ENCODE results near the gene GNAT3.
A peak's percentile ranks its signal among the peaks of the same experiment; 100 is the strongest.

The GNAT3 gene

DNA sequence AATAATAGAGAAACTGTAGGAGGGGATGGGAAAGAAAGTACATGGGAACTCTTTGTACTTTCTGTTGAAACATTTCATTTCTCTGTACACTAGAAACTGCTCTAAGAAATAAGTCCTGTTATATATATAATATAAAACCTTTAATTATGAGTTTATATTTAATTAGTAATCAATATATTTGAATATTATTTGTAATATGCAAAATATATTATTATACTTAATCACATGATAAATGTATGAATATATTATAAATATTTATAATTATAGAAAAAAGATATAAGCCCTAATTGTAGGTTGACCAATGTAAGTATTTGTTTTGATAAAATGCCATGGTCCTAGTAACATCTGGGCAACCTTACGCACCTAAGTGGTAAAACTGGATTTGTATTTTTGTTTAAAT, 51.0 kb downstream of the GNAT3 start:
- no peak for DNase-seq

GRCh38 chr7:80459776-80460510, 51.9 kb downstream of the GNAT3 start:
- no peak for DNase-seq

DNA sequence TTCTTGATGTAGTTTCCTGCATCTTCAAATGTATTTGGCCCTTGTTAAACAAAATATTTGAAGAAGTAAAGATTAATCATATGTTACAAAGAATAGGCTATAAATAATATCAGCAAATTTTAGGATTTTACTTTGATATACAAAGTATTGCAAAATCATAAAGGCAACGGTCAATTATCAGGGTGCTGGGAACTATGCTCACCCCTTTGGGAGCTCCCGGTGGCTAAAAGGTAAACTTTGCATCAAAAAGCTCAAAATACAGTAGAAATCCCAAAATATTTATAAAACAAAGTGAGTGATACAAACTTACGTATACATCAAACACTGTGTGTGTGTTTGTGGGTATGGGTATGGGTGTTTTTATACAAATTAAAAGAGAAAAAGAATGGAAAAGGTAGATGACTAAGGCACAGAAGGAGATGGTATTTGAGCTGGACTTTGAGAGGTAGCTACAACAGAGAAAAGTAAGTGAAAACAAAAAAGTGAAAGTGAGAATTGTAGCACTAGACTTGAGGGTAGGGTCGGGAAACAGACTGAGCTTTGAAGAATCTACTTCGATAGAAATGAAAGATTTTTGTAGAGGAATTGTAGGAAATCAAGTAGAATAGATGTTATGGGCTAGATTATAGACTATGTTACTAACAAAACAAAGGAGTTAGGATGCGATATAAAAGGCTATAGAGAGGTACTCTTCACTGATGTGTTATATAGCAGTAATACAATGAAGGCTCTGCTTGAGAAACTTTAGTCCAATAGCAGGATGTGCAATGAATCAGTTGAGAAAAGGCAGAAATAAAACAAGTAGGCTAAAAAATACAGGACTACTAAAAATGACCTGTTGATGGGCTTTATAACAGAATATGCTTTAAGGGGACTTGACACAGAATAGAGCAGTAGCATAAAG, 52.8 kb downstream of the GNAT3 start:
- DNase-seq, result no peak

DNA sequence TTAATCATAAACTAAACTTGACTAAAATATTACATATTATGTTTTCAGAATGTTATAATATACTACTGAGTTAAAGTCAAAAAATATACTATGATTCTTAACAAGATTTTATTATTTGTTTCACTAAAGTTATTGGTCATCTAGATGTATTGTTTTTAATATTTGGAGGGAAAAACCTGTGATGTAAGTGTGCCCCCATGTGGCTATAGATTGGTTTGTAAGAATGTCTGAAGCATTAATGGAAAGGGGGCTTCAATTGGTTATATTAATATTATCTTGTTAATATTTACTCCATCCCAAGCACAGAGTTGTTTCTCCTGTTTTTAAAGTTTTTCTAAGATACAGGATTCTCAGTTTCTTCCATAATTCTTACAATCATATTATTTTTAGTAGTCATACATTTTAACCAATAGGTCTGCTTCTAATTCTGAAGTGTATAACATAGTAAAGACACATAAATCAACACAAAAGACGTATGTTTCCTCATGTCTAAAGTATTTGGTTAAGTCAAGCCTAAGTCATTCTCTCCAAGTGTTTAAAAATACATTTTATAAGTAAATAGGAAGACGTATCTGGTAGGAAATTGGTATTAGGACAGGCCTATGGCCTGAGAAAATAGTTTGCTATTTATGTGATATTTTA, 58.0 kb downstream of the GNAT3 start:
- peak; percentile 70 for DNase-seq

DNA sequence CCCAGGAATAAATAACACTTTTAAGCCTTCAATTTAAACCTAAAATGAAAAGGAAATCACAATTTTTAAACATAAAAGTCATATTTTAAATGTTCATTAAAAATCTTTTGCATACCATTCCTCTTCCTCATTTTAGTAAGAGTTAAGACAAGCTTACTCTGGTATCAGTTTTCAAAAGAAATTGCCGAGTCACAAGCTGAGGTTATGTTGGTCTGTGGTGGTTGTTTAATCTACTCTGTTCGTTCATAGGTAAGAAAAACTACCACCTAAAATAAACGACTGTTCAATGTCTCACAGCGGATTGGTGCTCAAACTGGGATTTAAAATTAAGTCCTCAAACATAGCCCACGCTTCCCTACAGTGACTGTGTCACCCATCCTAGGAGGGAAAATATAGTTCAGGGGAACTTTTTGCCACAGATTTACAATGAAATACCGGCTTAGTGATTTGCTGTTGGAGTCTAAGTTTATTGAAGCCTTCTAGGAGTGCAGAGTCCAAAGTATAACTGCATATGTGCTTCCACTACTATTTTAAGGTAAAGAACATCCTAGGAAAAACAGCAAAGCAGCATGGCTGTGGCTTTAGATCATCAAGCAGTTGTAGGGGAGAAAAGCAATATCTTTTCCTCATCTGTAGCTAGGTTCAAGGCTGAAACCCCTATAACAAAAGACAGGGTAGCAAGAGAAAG, 61.1 kb downstream of the GNAT3 start:
- peak; percentile 64 for DNase-seq

DNA sequence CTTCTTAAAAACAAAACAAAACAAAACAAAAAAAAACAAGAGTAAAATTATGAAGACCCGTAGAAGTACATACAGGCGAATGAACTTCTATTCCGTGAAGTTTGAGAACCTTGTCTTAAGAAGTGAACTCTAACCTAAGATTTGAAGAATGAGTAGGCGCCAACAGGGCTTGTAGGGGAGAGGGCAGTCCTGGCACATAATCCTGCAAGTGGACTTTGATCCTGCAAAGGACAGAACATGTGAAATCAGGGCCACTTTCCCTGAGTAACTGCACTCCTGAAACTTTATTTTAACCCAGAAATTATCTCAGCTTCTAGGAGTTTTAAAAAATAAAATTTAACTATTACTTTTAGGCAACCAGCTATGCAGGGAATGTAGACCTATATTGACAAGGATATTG, 62.0 kb downstream of the GNAT3 start:
- no peak for DNase-seq

GRCh38 chr7:80445351-80445750, 66.5 kb downstream of the GNAT3 start:
- no peak for DNase-seq

DNA sequence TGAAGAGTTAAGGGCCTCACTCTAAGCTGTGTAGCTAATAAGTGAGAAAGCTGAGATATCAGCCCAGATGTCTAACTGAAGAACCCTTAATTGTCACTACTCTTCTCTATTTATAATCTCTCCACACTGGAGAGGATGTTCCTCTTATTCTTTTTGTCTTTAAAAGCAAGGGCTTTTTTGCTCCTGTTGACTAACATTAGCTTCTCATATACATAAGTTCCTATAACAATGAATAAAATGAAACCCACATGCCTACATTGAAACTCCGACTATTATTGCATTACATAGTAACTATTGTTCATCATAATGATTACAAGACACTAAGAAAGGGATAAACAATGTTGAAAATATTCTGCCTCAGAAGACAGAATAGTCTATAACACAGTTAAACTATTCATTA, 67.1 kb downstream of the GNAT3 start:
- no peak for DNase-seq

DNA sequence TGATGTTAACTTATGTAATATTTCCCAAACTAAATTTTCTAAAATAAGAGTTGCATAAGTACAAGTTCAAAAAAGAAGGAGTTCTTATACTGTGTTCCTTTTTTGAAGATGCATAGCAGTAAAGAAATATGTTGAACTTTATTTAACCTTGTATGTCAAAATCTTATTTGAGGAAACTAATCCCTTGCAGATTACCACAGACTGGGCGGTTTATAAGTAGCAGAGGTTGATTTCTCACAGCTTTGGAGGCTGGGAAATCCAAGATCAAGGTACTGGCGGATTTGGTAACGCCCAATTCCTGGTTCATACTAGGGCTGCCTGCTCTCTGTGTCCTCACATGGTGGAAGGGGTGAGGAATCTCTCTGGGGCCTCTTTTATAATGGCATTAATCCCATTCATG, 68.5 kb downstream of the GNAT3 start:
- DNase-seq, result no peak

DNA sequence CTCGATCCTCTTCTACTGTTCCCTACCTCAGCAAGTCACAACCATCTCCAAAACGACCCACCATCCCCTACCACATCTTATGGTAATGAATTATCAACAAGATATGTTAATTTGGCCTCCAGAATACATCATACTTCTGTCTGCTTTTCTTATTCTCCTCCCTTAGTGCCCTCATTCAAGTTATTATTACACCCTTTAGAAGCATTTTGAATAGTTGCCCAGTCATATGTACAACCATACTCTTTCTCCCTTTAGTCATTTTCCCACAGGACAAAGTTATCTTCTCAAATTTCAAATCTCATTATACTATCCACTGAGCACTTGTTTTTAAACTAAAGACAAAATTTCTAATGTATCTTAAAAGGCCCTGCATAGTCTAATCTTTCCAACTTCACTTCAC, 71.0 kb downstream of the GNAT3 start:
- DNase-seq, result no peak

GRCh38 chr7:80439894-80440821, 71.7 kb downstream of the GNAT3 start:
- DNase-seq, result no peak

- no peak for DNase-seq
Observed at GRCh38 chr7:80435521-80435920, 76.3 kb downstream of the GNAT3 start.

GRCh38 chr7:80434047-80434446, 77.8 kb downstream of the GNAT3 start:
- no peak for DNase-seq

GRCh38 chr7:80432166-80432565, 79.7 kb downstream of the GNAT3 start:
- DNase-seq, result no peak

DNA sequence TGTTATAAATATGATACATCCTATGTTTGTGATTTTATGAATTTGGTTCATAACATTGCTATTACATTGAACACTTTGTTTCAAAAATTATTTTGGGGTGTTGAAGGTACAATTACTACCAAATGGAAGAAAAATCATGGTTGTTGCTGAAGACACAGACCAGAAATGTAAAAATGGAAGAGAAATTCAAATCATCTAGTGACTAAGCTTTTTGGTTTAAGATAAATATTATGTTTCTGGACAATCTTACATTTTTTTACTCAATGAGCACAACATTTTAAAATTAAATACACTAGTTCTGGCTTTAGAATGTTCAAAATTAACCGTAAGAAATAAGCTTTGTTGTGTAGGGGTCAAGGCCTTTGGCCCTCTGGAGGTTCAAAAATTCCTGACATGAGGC, 82.7 kb downstream of the GNAT3 start:
- no peak for DNase-seq

- DNase-seq, result peak; percentile 87
Observed at GRCh38 chr7:80428161-80429054, 83.5 kb downstream of the GNAT3 start.

DNA sequence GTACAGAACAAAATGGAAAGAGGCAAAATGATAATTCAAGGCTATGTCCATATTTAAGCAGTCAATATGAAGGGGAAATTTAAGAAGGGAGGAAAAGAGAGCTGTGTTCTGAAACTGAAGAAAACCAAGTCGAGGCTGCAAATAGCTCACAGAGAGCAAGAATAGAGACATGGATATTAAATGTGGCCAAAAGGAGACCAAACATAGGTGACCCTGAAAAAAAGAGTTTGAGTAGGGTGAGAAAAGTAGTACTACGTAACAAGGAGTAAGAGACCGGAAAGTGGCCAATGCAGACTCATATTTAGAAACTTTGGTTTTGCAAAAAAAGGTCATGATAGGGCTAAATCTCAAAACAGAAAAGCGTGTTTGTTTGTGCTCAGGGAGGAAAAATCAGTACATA, 84.6 kb downstream of the GNAT3 start:
- DNase-seq, result no peak

DNA sequence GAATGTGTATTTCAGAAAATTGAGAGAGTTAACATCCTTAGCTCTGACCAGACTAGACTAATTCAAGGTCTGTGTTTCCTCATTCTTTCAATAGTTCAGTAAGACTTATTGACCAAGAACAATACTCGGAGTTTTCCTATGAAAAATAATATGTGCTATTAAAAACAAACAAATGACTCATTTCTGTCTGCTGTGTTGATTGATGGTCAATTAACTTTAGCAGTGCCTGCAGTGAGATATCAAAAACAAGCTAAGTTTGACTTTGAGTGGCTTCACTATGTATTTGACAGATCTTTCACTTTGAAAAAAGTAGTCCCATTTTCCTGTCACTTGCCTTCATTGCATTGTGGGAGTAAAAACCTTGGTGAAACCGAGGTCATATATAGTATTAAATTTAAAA, 91.0 kb downstream of the GNAT3 start:
- no peak for DNase-seq

GRCh38 chr7:80417211-80417793, 94.6 kb downstream of the GNAT3 start:
- no peak for DNase-seq

GRCh38 chr7:80415522-80415921, 96.3 kb downstream of the GNAT3 start:
- DNase-seq, result no peak

- DNase-seq, result no peak
Observed at GRCh38 chr7:80415114-80415513, 96.8 kb downstream of the GNAT3 start.
